Sigmoid colon (tissue), 7 donors: Measurements from ENCODE around the gene CCP110. TPM values are rescaled to one million over a fixed set of nuclear protein-coding genes. Genes with fewer than 3 reads are reported as not detected.

ENCODE experiments used
- DNase-seq: peaks from one replicate; pipeline ENCODE4 v3.0.0-alpha.2; 2019
- H3K27ac ChIP-seq, 4 donors: fragments of 200-600 bp; sonication (generic); one replicate each; pipeline ENCODE4 v1.5.1; 2016 to 2019; ENCODE audit warnings: mild to moderate bottlenecking in 1 of 4
- H3K27me3 ChIP-seq, 3 donors: fragments of 200-600 bp; sonication (generic); one replicate each; pipeline ENCODE4 v1.5.1; 2019; ENCODE audit warnings: mild to moderate bottlenecking in 1 of 3
- H3K36me3 ChIP-seq, 4 donors: fragments of 200-600 bp; sonication (generic); one replicate each; pipeline ENCODE4 v1.5.1; 2016 to 2019
- H3K4me1 ChIP-seq, 4 donors: fragments of 200-600 bp; sonication (generic); one replicate each; pipeline ENCODE4 v1.5.1; 2017 to 2019
- H3K4me3 ChIP-seq, 4 donors: fragments of 200-600 bp; sonication (generic); one replicate each; pipeline ENCODE4 v1.5.1; 2017 to 2019; ENCODE audit warnings: mild to moderate bottlenecking in 2 of 4, moderate library complexity in 1 of 4
- H3K9me3 ChIP-seq, 4 donors: fragments of 200-600 bp in 3 of 4; sonication (generic) in 3 of 4; one replicate each; pipeline versions ENCODE4 v1.5.1 to v1.6.1; 2013 to 2019
- EP300 ChIP-seq, 4 donors: sonication (generic); formaldehyde crosslinking; IDR thresholded peaks; one replicate each; pipeline ENCODE4 v1.6.1; 2017; ENCODE audit warnings: antibody characterized with exemption in 4 of 4
- POLR2A ChIP-seq, 2 donors: fragments of 450-650 bp; IDR thresholded peaks; one replicate each; pipeline ENCODE4 v1.6.1; 2016; ENCODE audit warnings: antibody characterized with exemption in 2 of 2, mild to moderate bottlenecking in 2 of 2, moderate library complexity in 2 of 2
- POLR2AphosphoS5 ChIP-seq, 4 donors: sonication (generic); formaldehyde crosslinking; IDR thresholded peaks; one replicate each; pipeline ENCODE4 v1.6.1; 2017; ENCODE audit warnings: antibody characterized with exemption in 4 of 4
- WGBS, 2 donors: extraction: QIAGEN DNeasy Blood & Tissue Kit; methylation state at CpG; one replicate each; pipeline ENCODE4 v1.1.7; 2013; 5-methylcytosine and 5-hydroxymethylcytosine counted together
- intact Hi-C: fragments of 100-400 bp; cut with DNase I; formaldehyde crosslinking; loops from one replicate; pipeline ENCODE4 v1.15.1; 2023
- polyA plus RNA-seq, 3 donors: library from polyadenylated mRNA; stranded (reverse); fragments of 200-250 nt; gene quantifications; one replicate each; pipeline ENCODE4 v1.2.3, GENCODE V29; 2013
- total RNA-seq, 4 donors: library from RNA; depleted of rRNA; stranded (reverse); fragments of >200 nt; gene quantifications; one replicate each; pipeline ENCODE4 v1.1.0, GENCODE V29; 2016
- TF ChIP-seq, protein P1 (sequence below), 4 experiments: fragments of 450-650 bp in 3 of 4; fragments of 200-600 bp in 1 of 4; IDR thresholded peaks; one replicate each; pipeline ENCODE4 v1.5.1; 2016 to 2019; ENCODE audit warnings: antibody characterized with exemption in 4 of 4, mild to moderate bottlenecking in 3 of 4, moderate library complexity in 2 of 4
- donor health status: healthy with polysubstance abuse.
- donor health status: Bipolar disorder and iron deficiency.
- donor health status: healthy.

Gene CCP110
- total and polyA plus RNA-seq, 7 donors = 2.4 to 20.7 (median 13.3) TPM

DNA sequence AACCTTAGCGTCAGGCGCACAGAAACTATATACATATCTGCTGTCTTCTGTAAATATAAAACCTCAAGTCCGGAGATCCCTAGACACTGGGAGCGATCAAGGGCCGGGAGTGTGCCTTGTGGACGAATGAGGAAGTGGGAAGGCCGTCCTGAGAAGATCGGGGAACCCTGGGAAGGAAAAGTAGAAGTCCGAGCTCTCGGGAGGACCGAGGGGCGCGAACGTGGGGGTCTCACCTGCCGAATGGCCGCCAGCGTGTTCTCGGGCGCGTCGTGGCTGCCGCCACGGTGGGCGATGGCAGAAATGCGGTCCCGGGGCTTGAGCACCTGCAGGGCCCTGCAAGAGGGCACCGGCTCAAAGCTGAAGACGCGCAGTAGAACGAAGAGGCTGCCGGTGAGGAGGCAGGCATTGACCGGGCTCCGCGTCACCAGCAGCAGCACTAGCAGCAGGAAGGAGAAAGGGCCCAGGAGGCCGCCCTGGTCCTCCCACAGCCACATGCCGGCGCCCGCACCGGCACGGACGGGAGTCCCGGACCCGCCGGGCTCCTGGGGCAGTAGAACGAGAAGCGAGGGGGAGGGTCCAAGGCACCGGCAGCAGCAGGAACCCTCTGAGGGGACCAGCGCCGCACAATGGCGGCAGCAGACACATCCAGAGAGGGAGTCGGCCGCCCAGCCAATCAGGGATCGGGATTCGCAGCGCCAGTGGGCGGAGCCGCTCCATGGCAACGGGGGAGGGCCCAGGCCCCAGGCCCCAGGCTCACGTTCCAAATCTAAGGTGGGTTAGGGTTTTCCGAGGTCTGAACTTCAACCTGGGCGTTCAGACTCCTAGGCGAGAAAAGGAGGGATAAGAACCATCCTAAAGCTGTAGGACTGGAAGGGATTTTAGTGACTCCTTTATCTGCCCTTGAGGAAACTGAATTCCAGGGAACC lies 2.0 kb upstream of the CCP110 start, which contains the start of gene GDE1:
Gene GDE1, minus strand, starts transcription at position 628 of the 926 bp plus-strand sequence. Its CDS starts 134 bp downstream, at position 494.
- Histone ChIP-seq H3K9me3 (no peaks in the 10 kb centered on the region), H3K4me3 (peak within 1 kb of the TSS; percentile 83 to 87 (median 86)), H3K4me1 (peaks cover 0 to 57% (median 38%) of the 10 kb centered on the region in 4 donors), H3K27me3 (no peaks in the 10 kb centered on the region), H3K36me3 (peaks cover 0 to 4% (median 0%) of the 10 kb centered on the region in 4 donors), H3K27ac (peak within 1 kb of the TSS; percentile 93 to 98 (median 96))
- intact Hi-C loops = loop anchor here (2.0 to 10.0 kb wide), 5 partner anchors 33 to 719 kb away; partner anchors contain the start of genes ARL6IP1, COQ7, IQCK and KNOP1
- WGBS, 2 donors = 0 to 1% methylated on average over 62 of the region's 62 CpGs
- TF ChIP-seq POLR2AphosphoS5 (IDR thresholded peaks at IDR 0.05) (peak; percentile 96 to 99 (median 98)), POLR2A (IDR thresholded peaks at IDR 0.05) (peak; percentile 88 to 93), EP300 (IDR thresholded peaks at IDR 0.05) (peak in 1 of 4 donors; percentile 19)
- TF ChIP-seq, protein P1, sequence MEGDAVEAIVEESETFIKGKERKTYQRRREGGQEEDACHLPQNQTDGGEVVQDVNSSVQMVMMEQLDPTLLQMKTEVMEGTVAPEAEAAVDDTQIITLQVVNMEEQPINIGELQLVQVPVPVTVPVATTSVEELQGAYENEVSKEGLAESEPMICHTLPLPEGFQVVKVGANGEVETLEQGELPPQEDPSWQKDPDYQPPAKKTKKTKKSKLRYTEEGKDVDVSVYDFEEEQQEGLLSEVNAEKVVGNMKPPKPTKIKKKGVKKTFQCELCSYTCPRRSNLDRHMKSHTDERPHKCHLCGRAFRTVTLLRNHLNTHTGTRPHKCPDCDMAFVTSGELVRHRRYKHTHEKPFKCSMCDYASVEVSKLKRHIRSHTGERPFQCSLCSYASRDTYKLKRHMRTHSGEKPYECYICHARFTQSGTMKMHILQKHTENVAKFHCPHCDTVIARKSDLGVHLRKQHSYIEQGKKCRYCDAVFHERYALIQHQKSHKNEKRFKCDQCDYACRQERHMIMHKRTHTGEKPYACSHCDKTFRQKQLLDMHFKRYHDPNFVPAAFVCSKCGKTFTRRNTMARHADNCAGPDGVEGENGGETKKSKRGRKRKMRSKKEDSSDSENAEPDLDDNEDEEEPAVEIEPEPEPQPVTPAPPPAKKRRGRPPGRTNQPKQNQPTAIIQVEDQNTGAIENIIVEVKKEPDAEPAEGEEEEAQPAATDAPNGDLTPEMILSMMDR (IDR thresholded peaks at IDR 0.05) = peak in 1 of 4 experiments; percentile 16
- peak; percentile 97 for DNase-seq

DNA sequence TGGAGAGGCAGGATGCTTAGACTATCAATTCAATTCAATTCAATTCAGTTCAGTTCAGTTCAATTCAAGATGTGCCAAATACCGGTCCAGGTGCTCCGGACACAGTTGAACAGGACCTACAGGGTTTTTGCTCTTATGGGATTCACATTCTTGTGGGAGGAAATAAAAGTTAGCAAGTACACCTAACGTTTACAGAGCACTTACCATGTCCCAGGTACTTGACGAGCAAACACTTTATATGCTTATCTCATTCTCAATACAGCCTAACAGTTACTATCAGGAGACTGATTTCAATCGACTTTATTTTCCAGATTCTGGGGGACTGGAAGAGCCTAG lies 1.4 kb upstream of the CCP110 start:
- Histone ChIP-seq H3K27ac (peak overlapping the region; percentile 93 to 98 (median 96)), H3K4me1 (peaks cover 0 to 57% (median 38%) of the 10 kb centered on the region in 4 donors), H3K27me3 (no peaks in the 10 kb centered on the region), H3K36me3 (no peaks in the 10 kb centered on the region), H3K9me3 (no peaks in the 10 kb centered on the region), H3K4me3 (peak overlapping the region in 2 of 4 donors; percentile 84 to 87)
- intact Hi-C loops = loop anchor here (2.0 to 10.0 kb wide), 5 partner anchors 32 to 720 kb away; partner anchors contain the start of genes ARL6IP1, COQ7, IQCK and KNOP1
- no peak for DNase-seq
- WGBS, 2 donors = 12 to 42% methylated on average over 5 of the region's 5 CpGs
- no peak for TF ChIP-seq POLR2A (IDR thresholded peaks at IDR 0.05)
- no peak for TF ChIP-seq EP300 (IDR thresholded peaks at IDR 0.05)
- TF ChIP-seq, protein P1 (IDR thresholded peaks at IDR 0.05) = no peak
- TF ChIP-seq POLR2AphosphoS5 (IDR thresholded peaks at IDR 0.05) = no peak

DNA sequence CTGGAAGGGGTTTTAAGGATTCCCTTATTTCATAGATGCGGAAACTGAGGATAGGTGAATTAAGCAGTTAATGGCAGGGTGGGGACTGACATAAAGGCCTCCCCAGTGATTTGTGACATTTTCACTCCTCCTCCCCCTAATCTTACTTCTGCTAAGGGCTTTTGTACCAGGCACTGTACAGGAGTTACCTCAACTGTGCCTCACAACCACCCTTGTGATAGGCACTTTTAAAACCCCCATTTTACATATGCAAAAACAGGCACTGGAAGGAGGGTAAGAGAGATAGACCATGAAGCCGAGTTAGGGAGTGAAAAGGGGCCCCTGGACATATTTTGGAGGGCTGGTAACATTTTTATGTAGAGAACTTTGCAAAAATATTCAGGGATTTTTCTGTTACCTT lies 982 bp upstream of the CCP110 start:
- Histone ChIP-seq H3K27ac (peak overlapping the region in 3 of 4 donors; percentile 93 to 98 (median 97)), H3K36me3 (peaks cover 0 to under 1% (median 0%) of the 10 kb centered on the region in 4 donors), H3K27me3 (no peaks in the 10 kb centered on the region), H3K9me3 (no peaks in the 10 kb centered on the region), H3K4me3 (no peak overlapping the region), H3K4me1 (peaks cover 0 to 57% (median 38%) of the 10 kb centered on the region in 4 donors)
- DNase-seq = no peak
- WGBS, 2 donors = 87 to 92% methylated on average over 2 of the region's 2 CpGs
- TF ChIP-seq, protein P1 (IDR thresholded peaks at IDR 0.05) = no peak
- TF ChIP-seq POLR2A (IDR thresholded peaks at IDR 0.05) = no peak
- no peak for TF ChIP-seq POLR2AphosphoS5 (IDR thresholded peaks at IDR 0.05)
- TF ChIP-seq EP300 (IDR thresholded peaks at IDR 0.05) = no peak
- intact Hi-C loops = loop anchor here (2.0 to 10.0 kb wide), 5 partner anchors 32 to 720 kb away; partner anchors contain the start of genes ARL6IP1, COQ7, IQCK and KNOP1

DNA sequence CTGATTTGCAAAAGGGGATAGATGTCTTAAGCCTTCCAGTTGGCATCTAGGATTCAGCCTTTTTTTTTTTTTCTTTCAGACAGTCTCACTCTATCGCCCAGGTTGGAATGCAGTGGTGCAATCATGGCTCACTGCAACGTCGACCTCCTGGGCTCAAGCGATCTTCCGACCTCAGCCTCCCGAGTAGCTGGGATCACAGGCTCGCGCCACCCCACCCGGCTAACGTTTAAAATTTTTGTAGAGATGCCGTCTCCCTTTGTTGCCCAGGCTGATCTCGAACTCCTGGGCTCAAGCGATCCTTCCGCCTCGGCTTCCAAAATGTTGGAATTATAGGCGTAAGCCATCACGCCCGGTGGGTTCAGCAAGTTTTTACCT lies 571 bp upstream of the CCP110 start:
- intact Hi-C loops = loop anchor here (2.0 to 10.0 kb wide), 5 partner anchors 32 to 721 kb away; partner anchors contain the start of genes ARL6IP1, COQ7, IQCK and KNOP1
- Histone ChIP-seq H3K27ac (peak overlapping the region in 3 of 4 donors; percentile 20 to 98 (median 97)), H3K4me3 (peak overlapping the region in 1 of 4 donors; percentile 80), H3K36me3 (peaks cover 0 to 5% (median 0%) of the 10 kb centered on the region in 4 donors), H3K4me1 (peaks cover 0 to 56% (median 36%) of the 10 kb centered on the region in 4 donors), H3K27me3 (no peaks in the 10 kb centered on the region), H3K9me3 (no peaks in the 10 kb centered on the region)
- TF ChIP-seq POLR2AphosphoS5 (IDR thresholded peaks at IDR 0.05) = no peak
- no peak for TF ChIP-seq EP300 (IDR thresholded peaks at IDR 0.05)
- TF ChIP-seq, protein P1 (IDR thresholded peaks at IDR 0.05) = no peak
- TF ChIP-seq POLR2A (IDR thresholded peaks at IDR 0.05) = no peak
- 68 to 77% methylated on average over 18 of the region's 18 CpGs for WGBS, 2 donors
- DNase-seq = no peak
